GM12873 (cell line): ENCODE measurements around the gene LCE1E.

ENCODE experiments used
- TF ChIP-seq, protein P1 (sequence below): IDR thresholded peaks from 2 replicates; pipeline ENCODE4 v1.5.1; 2012; ENCODE audit warnings: low read depth, mild to moderate bottlenecking, moderate library complexity, low read length, control low read depth; ENCODE audit not compliant: insufficient read depth; ENCODE audit errors: missing control alignments

LCE1E gene, protein sequence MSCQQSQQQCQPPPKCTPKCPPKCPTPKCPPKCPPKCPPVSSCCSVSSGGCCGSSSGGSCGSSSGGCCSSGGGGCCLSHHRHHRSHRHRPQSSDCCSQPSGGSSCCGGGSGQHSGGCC

GRCh38 chr1:152786077-152786476, at the start of gene LCE1E:
LCE1E (plus strand) TSS chr1:152786257; CDS start chr1:152787300, 1,043 bp downstream.
- TF ChIP-seq, protein P1, sequence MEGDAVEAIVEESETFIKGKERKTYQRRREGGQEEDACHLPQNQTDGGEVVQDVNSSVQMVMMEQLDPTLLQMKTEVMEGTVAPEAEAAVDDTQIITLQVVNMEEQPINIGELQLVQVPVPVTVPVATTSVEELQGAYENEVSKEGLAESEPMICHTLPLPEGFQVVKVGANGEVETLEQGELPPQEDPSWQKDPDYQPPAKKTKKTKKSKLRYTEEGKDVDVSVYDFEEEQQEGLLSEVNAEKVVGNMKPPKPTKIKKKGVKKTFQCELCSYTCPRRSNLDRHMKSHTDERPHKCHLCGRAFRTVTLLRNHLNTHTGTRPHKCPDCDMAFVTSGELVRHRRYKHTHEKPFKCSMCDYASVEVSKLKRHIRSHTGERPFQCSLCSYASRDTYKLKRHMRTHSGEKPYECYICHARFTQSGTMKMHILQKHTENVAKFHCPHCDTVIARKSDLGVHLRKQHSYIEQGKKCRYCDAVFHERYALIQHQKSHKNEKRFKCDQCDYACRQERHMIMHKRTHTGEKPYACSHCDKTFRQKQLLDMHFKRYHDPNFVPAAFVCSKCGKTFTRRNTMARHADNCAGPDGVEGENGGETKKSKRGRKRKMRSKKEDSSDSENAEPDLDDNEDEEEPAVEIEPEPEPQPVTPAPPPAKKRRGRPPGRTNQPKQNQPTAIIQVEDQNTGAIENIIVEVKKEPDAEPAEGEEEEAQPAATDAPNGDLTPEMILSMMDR = no peak

DNA sequence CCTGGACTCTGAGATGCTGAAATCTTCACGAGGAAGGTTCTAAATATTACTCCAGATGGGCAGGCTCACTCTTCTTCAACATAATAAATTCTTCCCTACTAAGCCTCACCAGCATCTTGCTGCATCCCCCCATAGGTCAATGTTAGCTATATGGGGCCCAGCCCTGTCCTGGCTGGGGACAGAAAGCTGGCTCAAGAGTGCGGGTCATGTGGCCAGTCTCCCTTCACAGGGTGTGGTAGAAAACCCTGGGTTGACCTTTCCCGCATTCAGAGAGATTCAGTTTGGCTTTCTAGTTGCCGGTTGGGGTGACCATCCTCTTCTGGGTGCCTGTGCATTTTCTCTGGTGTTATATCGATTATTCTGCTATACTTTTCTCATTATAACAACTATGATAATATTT, 48.1 kb upstream of the LCE1E start:
- TF ChIP-seq, protein P1 = no peak

DNA sequence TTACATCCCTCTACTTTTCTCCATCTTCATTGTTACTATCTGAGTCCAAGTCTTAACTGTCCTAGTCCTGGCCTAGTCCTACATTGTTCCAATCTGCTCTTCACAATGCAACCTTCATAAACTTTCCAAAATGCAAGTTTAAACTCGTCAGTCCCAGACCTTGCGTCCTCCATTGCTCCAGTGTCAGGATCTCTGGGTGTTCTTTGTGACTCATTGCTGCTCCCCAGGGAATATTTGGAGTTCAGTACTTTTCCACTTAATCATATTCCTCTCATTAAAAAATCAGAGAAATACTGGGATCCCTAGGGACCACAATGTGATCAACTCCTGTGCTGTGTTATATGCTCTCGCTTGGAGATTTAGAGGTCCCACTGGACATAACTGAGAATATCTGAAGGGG, 46.2 kb upstream of the LCE1E start:
- TF ChIP-seq, protein P1 = no peak

DNA sequence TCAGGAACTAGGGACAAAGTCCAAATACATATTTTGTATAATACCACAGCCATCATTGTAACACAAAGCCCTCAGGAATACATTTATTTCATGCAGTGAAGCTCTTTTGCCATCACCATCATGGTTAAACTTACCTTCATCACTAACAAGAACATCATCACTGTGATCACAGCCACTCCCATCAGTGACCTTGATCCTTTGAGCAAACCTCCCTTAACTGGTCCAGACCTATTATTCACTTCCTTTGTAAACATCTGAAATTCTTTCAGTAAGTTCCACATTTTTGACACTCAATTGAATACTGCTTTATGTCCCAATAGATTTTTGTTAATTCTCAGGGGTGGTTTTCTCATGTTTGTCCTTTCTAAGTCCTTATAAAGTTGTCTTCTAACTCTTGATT, 44.4 kb upstream of the LCE1E start:
- TF ChIP-seq, protein P1 = no peak

GRCh38 chr1:152743371-152744145, 42.5 kb upstream of the LCE1E start:
- TF ChIP-seq, protein P1 = no peak

DNA sequence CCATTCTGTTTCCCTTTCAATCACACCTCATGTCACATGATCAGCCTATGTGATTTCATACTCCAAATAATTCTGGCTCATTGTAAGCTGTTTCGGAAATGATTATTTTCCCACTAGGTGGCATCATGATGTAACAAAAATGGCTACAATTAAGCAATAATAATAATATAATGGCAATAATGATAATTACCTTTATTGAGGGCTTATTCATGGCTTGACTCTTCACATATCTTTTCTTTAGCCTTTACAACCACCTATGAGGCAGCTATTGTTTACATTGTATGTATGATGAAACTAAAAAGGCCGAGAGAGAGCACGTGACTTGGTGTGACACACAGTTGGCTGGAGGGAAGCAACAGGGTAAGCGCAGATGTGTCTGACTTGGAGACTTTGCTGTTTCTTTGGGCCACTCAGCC, 40.8 kb upstream of the LCE1E start:
- TF ChIP-seq, protein P1 = no peak

DNA sequence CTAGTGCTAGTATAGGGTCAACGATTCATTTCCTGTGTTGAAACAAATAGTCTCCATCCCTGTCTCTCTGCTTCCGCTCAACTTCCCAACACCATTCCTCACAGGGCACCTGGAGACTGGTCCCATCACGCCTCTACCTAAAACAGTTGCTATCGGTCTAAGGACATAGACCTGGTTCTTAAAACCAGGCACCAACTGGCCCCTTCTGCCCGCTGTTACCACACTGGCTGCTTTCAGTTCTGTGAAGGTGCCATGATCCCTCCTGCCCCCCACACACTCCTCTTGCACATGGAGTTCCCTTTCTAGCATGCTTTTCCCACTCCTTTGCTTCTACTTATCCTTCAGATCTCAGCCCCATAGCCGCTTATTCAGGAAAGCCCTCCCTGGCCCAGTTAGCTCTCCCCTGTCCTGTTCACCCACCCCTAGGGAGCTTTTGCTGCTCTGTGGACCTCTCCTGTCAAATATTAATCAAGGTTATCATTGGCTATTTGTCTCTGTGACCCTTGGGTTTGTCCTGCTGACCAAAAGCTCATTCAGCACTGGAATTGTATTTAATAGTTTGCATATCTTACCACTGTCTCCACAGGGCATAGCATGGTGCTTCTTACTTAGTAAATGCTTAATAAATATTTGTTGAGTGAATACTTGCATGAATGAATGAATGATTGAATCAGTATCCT, 40.2 kb upstream of the LCE1E start:
- TF ChIP-seq, protein P1 = no peak
